NCI-H1694 treated with DMSO at 0.1 percent for 48 hours (cell line): Measurements from ENCODE around the gene LYL1.
"Not testable (repeated sequence)": the region's sequence is repeated elsewhere in the genome, so short reads cannot be mapped to it uniquely, and the experiment has no call there.

Source experiments
- DNase-seq: peaks from one replicate; lab custom pipeline; 2025; lab: John Stamatoyannopoulos, UW

Gene LYL1

GRCh38 chr19:13102666-13103580 lies at the start of gene LYL1:
Gene LYL1, minus strand, starts transcription at chr19:13102858. Its CDS starts 1,687 bp downstream, at chr19:13101171.
- DNase-seq, result no peak

- DNase-seq, result peak; percentile 91
These were observed 49.1 kb upstream of the LYL1 start for GRCh38 chr19:13151605-13152355.

GRCh38 chr19:13150931-13151604 lies 48.4 kb upstream of the LYL1 start:
- no peak for DNase-seq

GRCh38 chr19:13150187-13150930 lies 47.7 kb upstream of the LYL1 start, which contains the start of the genes IER2 and STX10:
Gene IER2, plus strand, starts transcription at chr19:13150411. Its CDS starts 2,776 bp downstream, at chr19:13153187.
Gene STX10, minus strand, starts transcription at chr19:13150375. Its CDS starts 202 bp downstream, at chr19:13150173.
- peak; percentile 78 for DNase-seq

- DNase-seq, result no peak
These were observed 47.0 kb upstream of the LYL1 start for GRCh38 chr19:13149628-13150186.

GRCh38 chr19:13149173-13149627 lies 46.5 kb upstream of the LYL1 start:
- not testable (repeated sequence) for DNase-seq

- DNase-seq, result no peak
These were observed 44.3 kb upstream of the LYL1 start for GRCh38 chr19:13146763-13147563.

GRCh38 chr19:13139633-13140311 lies 37.1 kb upstream of the LYL1 start:
- no peak for DNase-seq

- no peak for DNase-seq
These were observed 36.2 kb upstream of the LYL1 start for GRCh38 chr19:13138916-13139198.

GRCh38 chr19:13138171-13138915 lies 35.7 kb upstream of the LYL1 start:
- DNase-seq, result no peak

GRCh38 chr19:13137290-13137794 lies 34.7 kb upstream of the LYL1 start:
- DNase-seq, result no peak

- no peak for DNase-seq
These were observed 32.7 kb upstream of the LYL1 start for GRCh38 chr19:13135068-13136062.

- no peak for DNase-seq
These were observed 32.0 kb upstream of the LYL1 start for GRCh38 chr19:13134626-13135025.

GRCh38 chr19:13133241-13133870 lies 30.7 kb upstream of the LYL1 start:
- DNase-seq, result no peak

- no peak for DNase-seq
These were observed 30.0 kb upstream of the LYL1 start for GRCh38 chr19:13132471-13133180.

GRCh38 chr19:13130886-13131490 lies 28.3 kb upstream of the LYL1 start:
- no peak for DNase-seq
